Astrocyte of the spinal cord (primary cell): ENCODE results near the gene AGER.

Source experiments
- DNase-seq: peaks from one replicate; pipeline ENCODE4 v3.0.0; 2011; ENCODE audit warnings: low read depth, low spot score
- H3K4me3 ChIP-seq: 2 replicates; pipeline ENCODE4 v1.5.1; 2011; ENCODE audit warnings: low read depth, mild to moderate bottlenecking, low read length, moderate library complexity
- in situ Hi-C: cut with HindIII; loops from 2 replicates; pipeline ENCODE4 v1.10.0; 2017; ENCODE audit warnings: low sequenced_read_pairs
- TF ChIP-seq, protein P1 (sequence below): IDR thresholded peaks from 2 replicates; pipeline ENCODE4 v1.5.1; 2012; ENCODE audit warnings: low read depth, mild to moderate bottlenecking, low read length, inconsistent platforms

Gene AGER

DNA sequence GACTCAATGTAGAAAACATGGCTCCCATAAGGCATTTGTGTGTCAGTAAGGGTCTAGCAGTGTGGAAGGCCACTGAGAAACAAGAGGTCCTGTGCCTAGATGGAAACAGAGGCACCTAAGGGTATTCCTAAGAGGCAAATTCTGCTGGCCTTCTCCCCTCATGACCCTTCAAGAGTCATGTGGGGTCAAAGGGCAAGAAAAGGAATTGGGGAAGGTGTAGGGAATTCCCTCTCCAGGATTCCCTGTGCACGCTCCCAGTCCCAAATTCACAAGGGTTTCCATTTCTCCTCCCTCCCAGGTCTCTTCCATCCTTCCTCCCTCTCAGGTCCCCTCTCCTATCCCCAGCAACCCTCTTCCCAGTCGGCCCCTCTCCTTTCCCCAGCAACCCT lies 8.7 kb downstream of the AGER start:
- in situ Hi-C loops, result no loop called here
- H3K4me3 ChIP-seq, result peak overlapping the region; percentile 98
- DNase-seq, result no peak
- TF ChIP-seq, protein P1, sequence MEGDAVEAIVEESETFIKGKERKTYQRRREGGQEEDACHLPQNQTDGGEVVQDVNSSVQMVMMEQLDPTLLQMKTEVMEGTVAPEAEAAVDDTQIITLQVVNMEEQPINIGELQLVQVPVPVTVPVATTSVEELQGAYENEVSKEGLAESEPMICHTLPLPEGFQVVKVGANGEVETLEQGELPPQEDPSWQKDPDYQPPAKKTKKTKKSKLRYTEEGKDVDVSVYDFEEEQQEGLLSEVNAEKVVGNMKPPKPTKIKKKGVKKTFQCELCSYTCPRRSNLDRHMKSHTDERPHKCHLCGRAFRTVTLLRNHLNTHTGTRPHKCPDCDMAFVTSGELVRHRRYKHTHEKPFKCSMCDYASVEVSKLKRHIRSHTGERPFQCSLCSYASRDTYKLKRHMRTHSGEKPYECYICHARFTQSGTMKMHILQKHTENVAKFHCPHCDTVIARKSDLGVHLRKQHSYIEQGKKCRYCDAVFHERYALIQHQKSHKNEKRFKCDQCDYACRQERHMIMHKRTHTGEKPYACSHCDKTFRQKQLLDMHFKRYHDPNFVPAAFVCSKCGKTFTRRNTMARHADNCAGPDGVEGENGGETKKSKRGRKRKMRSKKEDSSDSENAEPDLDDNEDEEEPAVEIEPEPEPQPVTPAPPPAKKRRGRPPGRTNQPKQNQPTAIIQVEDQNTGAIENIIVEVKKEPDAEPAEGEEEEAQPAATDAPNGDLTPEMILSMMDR, result no peak

DNA sequence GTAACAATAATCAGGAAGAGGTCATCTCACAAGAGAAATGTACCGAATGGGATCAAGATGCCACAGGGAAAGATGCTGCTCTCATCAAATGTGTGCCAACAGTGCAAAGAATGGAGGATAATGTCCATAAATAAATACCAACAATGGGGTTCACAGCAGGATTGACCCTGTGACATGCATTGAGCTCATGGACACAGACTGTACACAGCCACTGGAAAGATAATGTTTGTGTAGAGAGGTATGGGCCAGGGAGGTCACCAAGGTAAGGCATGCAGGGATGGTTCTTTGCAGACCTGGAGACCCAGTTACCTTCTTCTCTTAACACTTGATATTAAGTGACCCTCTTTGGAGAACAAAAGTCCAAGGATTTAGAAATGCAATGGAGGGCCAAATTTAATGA lies 9.6 kb downstream of the AGER start:
- TF ChIP-seq, protein P1, result no peak
- no peak overlapping the region for H3K4me3 ChIP-seq
- in situ Hi-C loops, result no loop called here
- DNase-seq, result no peak

DNA sequence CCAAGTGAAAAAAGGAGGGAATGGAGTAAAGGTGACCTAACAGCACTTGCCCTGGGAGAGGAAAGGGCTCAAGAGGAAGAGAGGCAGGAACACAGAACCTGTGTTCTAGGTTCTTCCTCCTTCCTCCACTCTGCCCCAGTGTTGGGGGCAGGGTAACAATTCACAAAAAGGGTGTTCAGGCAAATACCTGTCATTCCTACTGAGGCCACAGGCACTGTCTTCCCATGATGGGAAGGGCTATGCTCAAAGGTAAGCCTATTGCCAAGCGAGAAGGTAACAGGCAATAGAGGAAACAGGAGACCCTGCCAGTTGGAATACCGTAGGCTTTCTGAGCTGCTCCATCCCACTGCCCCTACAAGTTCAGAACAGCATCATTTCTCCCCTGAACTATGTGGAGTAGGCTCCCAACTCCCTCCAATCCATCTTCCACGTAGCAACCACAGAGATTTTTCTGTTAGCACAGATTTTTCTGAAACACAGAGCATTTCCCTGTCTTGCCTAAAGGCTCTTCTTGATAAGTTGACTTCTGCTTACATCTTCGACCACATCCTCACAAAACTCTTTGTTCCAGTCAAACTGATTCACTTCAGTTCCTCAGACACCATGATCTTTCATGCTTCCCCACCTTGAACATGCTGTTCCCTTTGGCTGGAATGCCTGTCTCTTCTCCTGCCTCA lies 10.9 kb downstream of the AGER start:
- in situ Hi-C loops, result no loop called here
- no peak for DNase-seq
- no peak overlapping the region for H3K4me3 ChIP-seq
- TF ChIP-seq, protein P1, result no peak

DNA sequence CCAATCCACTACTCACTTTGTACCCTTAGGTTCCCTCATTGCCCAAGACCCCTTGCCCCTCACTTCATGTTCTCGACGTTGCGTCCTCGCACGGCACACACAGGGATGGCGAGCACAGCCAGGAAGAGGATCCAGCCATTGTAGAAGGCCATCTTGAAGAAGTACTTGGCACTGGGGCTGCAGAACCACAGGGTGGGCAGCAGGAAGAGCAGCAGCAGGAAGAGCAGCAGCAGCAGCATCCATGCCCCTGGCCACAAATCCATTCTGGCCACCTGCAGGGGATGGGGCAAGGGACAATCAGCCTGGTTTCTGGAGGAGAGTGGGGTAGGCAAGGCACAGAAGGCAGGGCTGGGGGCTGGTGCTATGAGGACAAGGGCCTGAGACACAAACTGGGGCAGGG lies 12.8 kb downstream of the AGER start:
- in situ Hi-C loops, result no loop called here
- TF ChIP-seq, protein P1, result no peak
- DNase-seq, result no peak
- no peak overlapping the region for H3K4me3 ChIP-seq

DNA sequence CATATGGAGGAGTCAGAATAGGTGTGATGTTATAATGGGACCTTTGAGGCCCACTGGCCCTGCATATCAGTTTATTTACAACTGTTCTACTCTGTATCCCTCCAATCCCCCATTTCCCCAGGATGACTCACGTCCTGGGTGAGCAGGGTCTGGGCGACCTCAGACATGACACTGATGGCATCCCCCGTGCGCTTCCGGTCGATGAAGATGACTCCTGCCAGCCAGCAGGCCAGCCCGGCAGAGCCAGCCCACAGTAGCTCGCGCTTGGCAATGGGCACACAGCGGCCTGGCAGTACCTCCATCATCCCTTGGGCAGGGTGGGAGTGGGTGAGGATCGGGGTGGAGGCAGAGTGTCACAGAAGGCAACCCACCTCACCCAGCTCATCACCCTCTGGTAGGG lies 13.8 kb downstream of the AGER start:
- H3K4me3 ChIP-seq, result no peak overlapping the region
- in situ Hi-C loops, result no loop called here
- TF ChIP-seq, protein P1, result no peak
- no peak for DNase-seq

DNA sequence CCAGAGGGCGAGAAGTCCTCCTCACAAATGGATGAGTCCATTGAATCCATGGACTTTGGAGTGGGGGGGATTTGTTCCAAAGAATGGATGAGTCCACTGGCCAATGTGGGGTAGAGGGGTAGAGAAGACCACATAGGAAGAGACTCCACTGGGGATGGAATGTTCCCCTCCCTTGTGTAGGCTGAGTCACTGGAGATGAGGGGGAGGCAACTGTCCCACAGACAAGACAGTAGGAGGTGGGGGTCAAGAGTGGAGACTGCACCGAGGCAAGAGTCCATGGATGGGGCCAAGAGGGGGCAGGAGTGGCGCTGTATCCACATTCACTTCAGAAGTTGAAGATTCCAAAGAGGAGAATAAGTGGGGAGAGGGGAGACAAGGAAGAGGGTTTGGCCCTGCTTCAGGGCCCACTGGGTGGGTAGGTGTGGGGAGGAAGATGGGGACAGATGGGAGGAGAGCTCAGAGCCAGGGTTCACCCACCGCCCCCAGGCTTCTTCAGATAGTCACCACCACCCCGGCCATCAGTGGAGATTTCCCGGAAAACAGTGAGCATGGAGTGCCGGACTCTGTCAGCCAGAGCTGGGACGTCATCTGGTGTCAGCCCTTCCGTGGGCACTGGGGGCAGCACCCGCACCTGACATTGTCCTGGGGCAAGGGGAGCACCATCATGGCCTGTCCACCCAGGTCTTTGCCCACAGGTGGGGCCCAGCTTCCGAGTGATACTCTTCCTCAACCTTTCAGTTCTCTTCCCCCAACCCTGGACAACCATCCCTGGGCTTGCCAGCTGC lies 15.1 kb downstream of the AGER start:
- in situ Hi-C loops, result no loop called here
- H3K4me3 ChIP-seq, result no peak overlapping the region
- no peak for DNase-seq
- TF ChIP-seq, protein P1, result no peak
